ENCODE measurements around the gene REV3L. TPM values are rescaled to one million over a fixed set of nuclear protein-coding genes. Genes with fewer than 3 reads are reported as not detected.

REV3L gene
- total RNA-seq, 1 experiment from 2014 or later: 12.8 TPM

DNA sequence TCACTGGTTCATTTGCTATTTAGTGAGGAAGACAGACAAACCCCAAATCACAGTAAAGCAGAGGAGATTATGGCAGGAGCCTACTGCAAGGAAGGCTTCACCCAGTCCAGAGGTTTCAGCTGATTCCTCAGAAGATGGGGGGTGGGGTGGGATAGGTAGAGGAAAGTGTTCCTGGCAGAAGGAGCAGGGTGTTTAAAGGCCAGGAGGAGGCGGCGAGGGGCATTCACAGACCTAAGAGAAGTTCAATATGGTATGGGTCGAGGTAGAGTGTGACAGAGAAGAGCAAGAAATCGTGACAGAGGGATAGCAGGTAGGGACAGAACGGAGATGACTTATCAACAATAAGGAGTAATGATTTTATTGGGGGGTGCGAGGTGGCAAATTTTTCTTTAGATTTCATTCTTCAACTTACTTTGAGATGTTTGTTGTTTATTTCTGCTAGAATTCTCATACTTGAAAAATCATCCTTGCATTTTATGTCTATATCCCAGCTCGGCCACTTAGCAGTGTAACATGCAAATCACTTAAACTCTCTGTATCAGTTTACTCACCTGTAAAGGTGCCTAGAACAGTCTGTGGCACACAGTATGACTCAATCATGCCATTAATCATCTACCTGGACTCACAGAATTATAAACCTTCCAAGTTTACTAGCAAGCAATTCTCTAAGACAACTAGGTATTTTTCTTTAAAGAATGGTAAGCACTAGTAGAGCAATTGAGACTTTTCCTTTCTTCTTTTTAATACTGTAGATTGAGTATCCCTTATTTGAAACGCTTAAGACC, 176.7 kb downstream of the REV3L start:
- intact Hi-C loops (cut with micrococcal nuclease): no loop called here
- ChIA-PET RAD21 (ENCODE audit: low non-redundant PET in 1 of 2, low total read pairs in 2 of 2, uncharacterized antibody in 2 of 2, unreplicated experiment in 2 of 2) (interaction anchor here in 1 of 2 experiments (0.6 kb wide), 1 partner anchor 74 kb away, joined by 3 read pairs; no protein-coding TSS in a partner anchor), CTCF (interaction anchor here (0.6 kb wide), 1 partner anchor 9 kb away, joined by 3 read pairs; no protein-coding TSS in a partner anchor), POLR2A (no interaction called here)
- H3K4me1 ChIP-seq (ENCODE audit: control insufficient read depth in 1 of 2, insufficient read depth in 2 of 2, low read length in 2 of 2): no peaks in the 10 kb centered on the region
- no peaks in the 10 kb centered on the region for H3K9me2 ChIP-seq (ENCODE audit: insufficient read depth)
- no peak overlapping the region for H2AFZ ChIP-seq (ENCODE audit: low read depth, low read length, poor library complexity, severe bottlenecking)
- no peaks in the 10 kb centered on the region; the same call in 1 of the 2 replicates for H4K20me1 ChIP-seq (ENCODE audit: insufficient read depth)
- no peak overlapping the region for H3K9ac ChIP-seq (ENCODE audit: low read length)
- no TSS peak for BruUV-seq (replicated peaks)
- no peaks in the 10 kb centered on the region for H3K27me3 ChIP-seq (ENCODE audit: insufficient read depth, low read length)
- ATAC-seq: peak; percentile 49; the same call in 1 of the 2 replicates
- no peak overlapping the region for H3K4me3 ChIP-seq (replicated peaks in 1 of 2; ENCODE audit: low read depth in 1 of 2, low read length in 2 of 2)
- no peaks in the 10 kb centered on the region for H3K9me3 ChIP-seq (ENCODE audit: control insufficient read depth in 1 of 2, insufficient read depth in 1 of 2, low read depth in 1 of 2, low read length in 2 of 2)
- no peak for DNase-seq (ENCODE audit: low read depth, low spot score)
- H3K79me2 ChIP-seq (ENCODE audit: insufficient read depth, low read length): no peaks in the 10 kb centered on the region
- H3K4me2 ChIP-seq (ENCODE audit: low read length): no peak overlapping the region
- H3K36me3 ChIP-seq (ENCODE audit: control insufficient read depth in 1 of 2, insufficient read depth in 2 of 2, low read length in 2 of 2): peaks cover 11 to 18% of the 10 kb centered on the region in 2 experiments; a peak in 2 of 4 replicates
- H3K27ac ChIP-seq (ENCODE audit: low read depth, low read length): no peak overlapping the region
- TF ChIP-seq, protein P1, sequence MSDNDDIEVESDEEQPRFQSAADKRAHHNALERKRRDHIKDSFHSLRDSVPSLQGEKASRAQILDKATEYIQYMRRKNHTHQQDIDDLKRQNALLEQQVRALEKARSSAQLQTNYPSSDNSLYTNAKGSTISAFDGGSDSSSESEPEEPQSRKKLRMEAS (IDR thresholded peaks at IDR 0.05): no peak
- TF ChIP-seq POLR2A (IDR thresholded peaks at IDR 0.05; ENCODE audit: borderline replicate concordance, extremely low read depth, insufficient read depth, insufficient read length) (no peak), CTCF (IDR thresholded peaks at IDR 0.05 in 2 of 3, conservative IDR thresholded peaks at IDR 0.05 in 1 of 3; ENCODE audit: borderline replicate concordance in 1 of 3, insufficient read depth in 1 of 3, low read depth in 2 of 3, low read length in 2 of 3) (peak in 1 of 3 experiments; percentile 37; a peak in 1 of 6 replicates)

GRCh38 chr6:111301946-111302345, 181.1 kb downstream of the REV3L start:
- no peak overlapping the region for H3K4me2 ChIP-seq (ENCODE audit: low read length)
- ChIA-PET RAD21 (ENCODE audit: low non-redundant PET in 1 of 2, low total read pairs in 2 of 2, uncharacterized antibody in 2 of 2, unreplicated experiment in 2 of 2) (no interaction called here), POLR2A (no interaction called here), CTCF (no interaction called here)
- no peak overlapping the region for H3K9ac ChIP-seq (ENCODE audit: low read length)
- peaks cover 0 to 3% of the 10 kb centered on the region in 2 experiments; a peak in 1 of 4 replicates for H3K36me3 ChIP-seq (ENCODE audit: control insufficient read depth in 1 of 2, insufficient read depth in 2 of 2, low read length in 2 of 2)
- H3K4me1 ChIP-seq (ENCODE audit: control insufficient read depth in 1 of 2, insufficient read depth in 2 of 2, low read length in 2 of 2): no peaks in the 10 kb centered on the region
- no peaks in the 10 kb centered on the region for H3K9me3 ChIP-seq (ENCODE audit: control insufficient read depth in 1 of 2, insufficient read depth in 1 of 2, low read depth in 1 of 2, low read length in 2 of 2)
- ATAC-seq (no peak), DNase-seq (ENCODE audit: low read depth, low spot score) (no peak)
- no peak overlapping the region for H2AFZ ChIP-seq (ENCODE audit: low read depth, low read length, poor library complexity, severe bottlenecking)
- H3K27ac ChIP-seq (ENCODE audit: low read depth, low read length): no peak overlapping the region
- no peaks in the 10 kb centered on the region for H4K20me1 ChIP-seq (ENCODE audit: insufficient read depth)
- H3K27me3 ChIP-seq (ENCODE audit: insufficient read depth, low read length): no peaks in the 10 kb centered on the region
- no TSS peak for BruUV-seq (replicated peaks)
- intact Hi-C loops (cut with micrococcal nuclease): no loop called here
- H3K9me2 ChIP-seq (ENCODE audit: insufficient read depth): no peaks in the 10 kb centered on the region
- no peak overlapping the region for H3K4me3 ChIP-seq (replicated peaks in 1 of 2; ENCODE audit: low read depth in 1 of 2, low read length in 2 of 2)
- H3K79me2 ChIP-seq (ENCODE audit: insufficient read depth, low read length): no peaks in the 10 kb centered on the region
- TF ChIP-seq SRF (IDR thresholded peaks at IDR 0.05; ENCODE audit: low read depth) (no peak), ELF1 (IDR thresholded peaks at IDR 0.05; ENCODE audit: borderline replicate concordance, low read depth) (no peak), YY1 (IDR thresholded peaks at IDR 0.05; ENCODE audit: extremely low read depth, insufficient replicate concordance, low read depth, low read length) (no peak), CTCF (IDR thresholded peaks at IDR 0.05 in 2 of 3, conservative IDR thresholded peaks at IDR 0.05 in 1 of 3; ENCODE audit: borderline replicate concordance in 1 of 3, insufficient read depth in 1 of 3, low read depth in 2 of 3, low read length in 2 of 3) (no peak), CEBPB (IDR thresholded peaks at IDR 0.05; ENCODE audit: low read depth) (no peak), CBX3 (IDR thresholded peaks at IDR 0.05; ENCODE audit: low read depth) (no peak), TCF7L2 (IDR thresholded peaks at IDR 0.05; ENCODE audit: borderline replicate concordance, extremely low read depth, insufficient read depth, insufficient read length) (no peak), EZH2 (IDR thresholded peaks at IDR 0.05) (no peak)
